KMS-11 (cell line): ENCODE measurements around the gene TGFA.

Experiments
- H2AFZ ChIP-seq: fragments of 200-600 bp; sonication (generic); 2 replicates; pipeline ENCODE4 v1.6.1; 2016; ENCODE audit warnings: antibody characterized with exemption, mixed run types, low read depth
- H3K27ac ChIP-seq: fragments of 200-600 bp; sonication (generic); 2 replicates; pipeline ENCODE4 v1.6.1; 2016; ENCODE audit warnings: mild to moderate bottlenecking, mixed run types
- H3K27me3 ChIP-seq: fragments of 200-600 bp; sonication (generic); 2 replicates; pipeline ENCODE4 v1.6.1; 2017; ENCODE audit warnings: mild to moderate bottlenecking, low read depth, mixed run types, moderate library complexity; ENCODE audit not compliant: insufficient read depth
- H3K36me3 ChIP-seq: fragments of 200-600 bp; sonication (generic); 2 replicates; pipeline ENCODE4 v1.6.1; 2017; ENCODE audit warnings: mild to moderate bottlenecking, mixed run types; ENCODE audit not compliant: insufficient read depth
- H3K4me1 ChIP-seq: fragments of 200-600 bp; sonication (generic); 2 replicates; pipeline ENCODE4 v1.6.1; 2016; ENCODE audit warnings: mild to moderate bottlenecking, low read depth, mixed run types; ENCODE audit not compliant: poor library complexity, severe bottlenecking
- H3K4me2 ChIP-seq: fragments of 200-600 bp; sonication (generic); 2 replicates; pipeline ENCODE4 v1.7.0; 2016; ENCODE audit warnings: mild to moderate bottlenecking, mixed run types
- H3K4me3 ChIP-seq: fragments of 200-600 bp; sonication (generic); IDR thresholded peaks from 2 replicates; pipeline ENCODE4 v1.6.1; 2017; ENCODE audit warnings: low read depth, low read length, mixed read lengths; ENCODE audit not compliant: insufficient read depth
- H3K79me2 ChIP-seq: fragments of 200-600 bp; sonication (generic); 2 replicates; pipeline ENCODE4 v1.6.1; 2016; ENCODE audit warnings: low read depth, mixed run types; ENCODE audit not compliant: insufficient read depth
- H3K9ac ChIP-seq: fragments of 200-600 bp; sonication (generic); 2 replicates; pipeline ENCODE4 v1.6.1; 2016; ENCODE audit warnings: mild to moderate bottlenecking, mixed run types
- H4K20me1 ChIP-seq: fragments of 200-600 bp; sonication (generic); 2 replicates; pipeline ENCODE4 v1.6.1; 2016; ENCODE audit warnings: mild to moderate bottlenecking, mixed run types; ENCODE audit not compliant: insufficient read depth
- CTCF ChIP-seq: fragments of 200-600 bp; sonication (generic); conservative IDR thresholded peaks from 2 replicates; pipeline ENCODE4 v1.6.1; 2017; ENCODE audit warnings: low read depth, mild to moderate bottlenecking, antibody characterized with exemption, low read length, moderate library complexity, mixed read lengths

The TGFA gene

DNA sequence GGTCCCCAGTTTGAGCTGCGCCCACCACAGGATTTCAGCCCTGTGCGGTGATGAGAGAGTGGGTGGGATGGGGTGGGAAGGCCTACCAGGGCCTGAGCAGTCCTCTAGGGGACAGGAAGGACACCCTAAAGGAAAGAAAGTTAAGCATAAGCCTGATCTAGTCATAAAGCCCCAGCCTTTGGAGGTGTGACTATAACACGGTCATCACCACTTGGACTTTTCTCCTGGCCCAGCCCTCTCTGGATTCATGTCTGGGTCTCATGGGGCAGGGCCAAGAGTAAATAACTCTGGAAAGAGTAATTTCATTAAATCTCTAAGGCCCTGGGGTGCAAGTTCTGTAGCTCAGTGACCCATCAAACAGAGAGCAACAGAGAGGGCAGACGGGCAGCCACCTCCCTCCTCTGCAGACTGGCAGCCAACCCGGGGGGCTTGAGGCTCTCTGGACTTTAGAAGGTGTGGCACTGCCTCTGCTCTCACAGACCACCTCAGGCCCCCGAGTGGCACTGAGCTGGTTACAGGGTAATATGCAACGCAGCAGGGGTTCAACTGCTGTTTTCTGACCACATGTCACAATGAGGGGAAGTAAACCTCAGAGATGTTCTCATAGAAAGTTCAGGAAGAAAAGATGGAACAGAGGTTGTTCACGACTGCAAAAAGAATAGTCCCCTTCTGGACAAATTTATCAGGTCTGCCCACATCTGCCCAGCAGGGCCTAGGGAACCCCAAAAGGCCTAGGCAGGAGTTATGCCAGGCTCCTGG lies 41.5 kb downstream of the TGFA start:
- Histone ChIP-seq H4K20me1 (no peaks in the 10 kb centered on the region; the same call in 1 of the 2 replicates), H3K36me3 (no peaks in the 10 kb centered on the region), H3K27me3 (no peaks in the 10 kb centered on the region), H2AFZ (no peak overlapping the region), H3K4me3 (no peak overlapping the region), H3K79me2 (no peaks in the 10 kb centered on the region), H3K9ac (no peak overlapping the region), H3K27ac (no peak overlapping the region), H3K4me2 (no peak overlapping the region), H3K4me1 (no peaks in the 10 kb centered on the region)
- TF ChIP-seq CTCF, result no peak

DNA sequence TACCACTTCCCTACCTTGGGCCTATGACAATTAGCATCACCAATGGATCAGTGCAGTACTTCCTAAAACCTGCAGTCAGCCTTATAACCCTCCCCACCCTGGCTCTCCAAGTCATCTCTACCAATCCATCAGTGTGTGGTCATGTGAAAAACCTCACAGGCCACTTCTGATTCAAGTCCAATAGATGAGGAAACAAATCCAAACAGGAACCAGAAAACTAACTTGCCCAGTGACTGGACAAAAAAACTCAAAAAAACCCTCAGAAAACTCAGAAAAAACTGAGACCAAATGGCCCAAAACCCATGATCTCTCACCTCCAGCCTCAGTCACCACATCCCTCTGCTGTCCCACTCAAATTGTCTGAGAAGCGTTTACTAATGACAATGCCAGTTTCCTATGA lies 43.3 kb downstream of the TGFA start:
- no peaks in the 10 kb centered on the region for H3K36me3 ChIP-seq
- peaks cover 6% of the 10 kb centered on the region for H3K4me1 ChIP-seq
- H3K27me3 ChIP-seq, result no peaks in the 10 kb centered on the region
- no peak overlapping the region for H3K9ac ChIP-seq
- H3K27ac ChIP-seq, result no peak overlapping the region
- H3K4me3 ChIP-seq, result no peak overlapping the region
- H3K79me2 ChIP-seq, result no peaks in the 10 kb centered on the region
- H4K20me1 ChIP-seq, result no peaks in the 10 kb centered on the region; the same call in 1 of the 2 replicates
- H3K4me2 ChIP-seq, result no peak overlapping the region
- TF ChIP-seq CTCF, result no peak
- H2AFZ ChIP-seq, result no peak overlapping the region

- no peaks in the 10 kb centered on the region; the same call in 1 of the 2 replicates for H4K20me1 ChIP-seq
- H3K4me3 ChIP-seq, result no peak overlapping the region
- no peaks in the 10 kb centered on the region for H3K79me2 ChIP-seq
- no peak overlapping the region for H3K27ac ChIP-seq
- H3K4me1 ChIP-seq, result peaks cover 10% of the 10 kb centered on the region
- H3K4me2 ChIP-seq, result no peak overlapping the region
- H3K27me3 ChIP-seq, result no peaks in the 10 kb centered on the region
- no peak for TF ChIP-seq CTCF
- no peaks in the 10 kb centered on the region for H3K36me3 ChIP-seq
- no peak overlapping the region for H2AFZ ChIP-seq
- no peak overlapping the region for H3K9ac ChIP-seq
Observed at GRCh38 chr2:70509565-70509964, 44.1 kb downstream of the TGFA start.

DNA sequence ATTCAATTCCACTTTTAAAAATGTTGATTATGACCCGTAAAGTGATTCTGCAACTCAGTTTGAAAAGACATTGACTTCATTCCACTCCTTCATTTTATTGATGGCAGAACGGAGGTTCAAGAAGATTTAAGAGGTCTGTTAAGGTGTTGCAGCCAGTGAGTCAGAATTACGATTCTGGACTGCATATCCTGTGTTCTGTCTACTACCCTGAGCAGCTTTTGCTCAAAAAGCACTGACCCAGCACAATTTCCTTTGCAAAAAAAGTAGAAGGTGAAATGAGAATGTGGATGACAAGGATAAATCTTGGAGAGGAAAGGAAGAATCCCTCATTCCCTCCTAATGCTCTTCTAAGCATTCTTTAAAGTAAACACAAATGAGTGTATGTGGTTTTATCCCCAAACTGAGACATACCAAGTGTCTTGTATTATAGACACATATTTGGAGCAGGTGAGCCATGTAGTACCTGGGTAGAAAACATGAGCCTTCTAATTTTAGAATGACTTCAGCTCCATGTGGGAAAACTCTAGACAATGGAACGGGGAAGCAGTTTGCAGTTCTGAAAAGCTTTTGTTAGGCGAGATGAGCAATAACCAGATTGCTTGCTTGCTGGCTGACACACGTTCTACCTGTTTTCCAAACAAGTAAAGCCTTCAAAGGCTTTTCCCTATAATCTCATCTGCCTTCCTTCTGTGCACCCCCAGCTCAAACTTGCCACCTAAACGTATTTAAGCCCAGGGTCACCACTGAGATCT lies 44.7 kb downstream of the TGFA start:
- H3K9ac ChIP-seq, result no peak overlapping the region
- no peak for TF ChIP-seq CTCF
- H3K4me2 ChIP-seq, result no peak overlapping the region
- no peaks in the 10 kb centered on the region for H3K36me3 ChIP-seq
- H3K4me1 ChIP-seq, result peaks cover 10% of the 10 kb centered on the region
- no peaks in the 10 kb centered on the region for H3K27me3 ChIP-seq
- H3K27ac ChIP-seq, result no peak overlapping the region
- H3K4me3 ChIP-seq, result no peak overlapping the region
- no peaks in the 10 kb centered on the region for H3K79me2 ChIP-seq
- H4K20me1 ChIP-seq, result no peaks in the 10 kb centered on the region; the same call in 1 of the 2 replicates
- no peak overlapping the region for H2AFZ ChIP-seq
